ENCODE results near the gene UBXN7. TPM values are rescaled to one million over a fixed set of nuclear protein-coding genes. Genes with fewer than 3 reads are reported as not detected.
A peak's percentile ranks its signal among the peaks of the same experiment; 100 is the strongest.

Gene UBXN7
- total and polyA plus RNA-seq, 2 of the 13 experiments (the other 11 are each of a cell fraction or from before 2014, with no cell fraction given), result 12.5 to 15.9 TPM

DNA sequence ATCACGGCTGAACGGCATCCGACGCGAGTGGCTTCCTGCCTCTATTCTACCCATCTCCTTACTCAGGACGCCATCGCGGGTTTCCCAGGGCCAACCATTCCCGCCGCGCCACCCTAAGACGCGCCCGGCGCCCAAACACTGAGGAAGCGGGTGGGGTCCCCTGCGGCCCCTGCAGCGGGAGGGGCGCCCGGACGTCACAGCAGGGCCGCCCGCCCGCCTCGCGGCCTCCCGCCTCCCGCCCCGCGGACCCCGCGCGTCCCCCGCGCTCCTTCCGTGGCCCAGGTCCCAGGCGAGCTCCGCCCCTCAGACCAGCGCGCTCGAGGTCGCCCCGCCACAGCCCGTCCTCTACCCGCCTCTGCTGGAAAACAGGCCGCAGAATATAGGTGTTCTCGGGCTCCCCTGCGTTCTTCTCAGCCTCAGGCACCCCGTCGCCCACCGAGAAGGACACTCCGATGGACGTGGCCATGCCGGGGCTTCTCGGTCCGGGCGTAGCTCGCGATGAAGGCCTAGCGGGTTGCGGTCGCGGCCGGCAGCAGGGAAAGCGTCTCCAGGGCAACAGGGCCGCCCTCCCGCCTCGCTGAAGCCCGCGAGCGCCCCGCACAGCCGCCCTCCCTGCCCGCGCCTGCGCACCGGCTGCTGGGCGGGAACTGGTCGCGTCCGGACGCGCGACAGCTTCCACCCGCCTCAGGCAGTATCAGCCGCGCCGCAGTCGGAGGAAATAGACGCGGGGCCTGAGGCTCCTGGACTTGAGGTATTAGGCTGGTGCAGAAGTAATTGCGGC, 114.3 kb downstream of the UBXN7 start, which contains the start of gene DYNLT2B (continued):
- peak; percentile 60; the same call in 1 of the 2 replicates for TF ChIP-seq KLF6 (CRISPR knock-in tag; IDR thresholded peaks at IDR 0.05)
- TF ChIP-seq, protein P1, sequence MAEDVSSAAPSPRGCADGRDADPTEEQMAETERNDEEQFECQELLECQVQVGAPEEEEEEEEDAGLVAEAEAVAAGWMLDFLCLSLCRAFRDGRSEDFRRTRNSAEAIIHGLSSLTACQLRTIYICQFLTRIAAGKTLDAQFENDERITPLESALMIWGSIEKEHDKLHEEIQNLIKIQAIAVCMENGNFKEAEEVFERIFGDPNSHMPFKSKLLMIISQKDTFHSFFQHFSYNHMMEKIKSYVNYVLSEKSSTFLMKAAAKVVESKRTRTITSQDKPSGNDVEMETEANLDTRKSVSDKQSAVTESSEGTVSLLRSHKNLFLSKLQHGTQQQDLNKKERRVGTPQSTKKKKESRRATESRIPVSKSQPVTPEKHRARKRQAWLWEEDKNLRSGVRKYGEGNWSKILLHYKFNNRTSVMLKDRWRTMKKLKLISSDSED (CRISPR knock-in tag; IDR thresholded peaks at IDR 0.05), result no peak
- no peak for TF ChIP-seq MED8 (CRISPR knock-in tag; IDR thresholded peaks at IDR 0.05; ENCODE audit: insufficient replicate concordance)
- TF ChIP-seq ZNF121 (CRISPR knock-in tag; IDR thresholded peaks at IDR 0.05), result no peak
- no peak for TF ChIP-seq ZNF550 (CRISPR knock-in tag; IDR thresholded peaks at IDR 0.05; ENCODE audit: borderline replicate concordance)
- no peak for TF ChIP-seq RBM22 (optimal IDR thresholded peaks at IDR 0.05; ENCODE audit: low read length)
- no peak for TF ChIP-seq SRSF9 (IDR thresholded peaks at IDR 0.05; ENCODE audit: borderline replicate concordance, insufficient read depth, low read depth, low read length, poor library complexity, severe bottlenecking)
- no peak for TF ChIP-seq ZNF672 (CRISPR knock-in tag; IDR thresholded peaks at IDR 0.05)
- peak; percentile 94 for TF ChIP-seq PHF8 (CRISPR knock-in tag; IDR thresholded peaks at IDR 0.05)
- TF ChIP-seq, protein P2, sequence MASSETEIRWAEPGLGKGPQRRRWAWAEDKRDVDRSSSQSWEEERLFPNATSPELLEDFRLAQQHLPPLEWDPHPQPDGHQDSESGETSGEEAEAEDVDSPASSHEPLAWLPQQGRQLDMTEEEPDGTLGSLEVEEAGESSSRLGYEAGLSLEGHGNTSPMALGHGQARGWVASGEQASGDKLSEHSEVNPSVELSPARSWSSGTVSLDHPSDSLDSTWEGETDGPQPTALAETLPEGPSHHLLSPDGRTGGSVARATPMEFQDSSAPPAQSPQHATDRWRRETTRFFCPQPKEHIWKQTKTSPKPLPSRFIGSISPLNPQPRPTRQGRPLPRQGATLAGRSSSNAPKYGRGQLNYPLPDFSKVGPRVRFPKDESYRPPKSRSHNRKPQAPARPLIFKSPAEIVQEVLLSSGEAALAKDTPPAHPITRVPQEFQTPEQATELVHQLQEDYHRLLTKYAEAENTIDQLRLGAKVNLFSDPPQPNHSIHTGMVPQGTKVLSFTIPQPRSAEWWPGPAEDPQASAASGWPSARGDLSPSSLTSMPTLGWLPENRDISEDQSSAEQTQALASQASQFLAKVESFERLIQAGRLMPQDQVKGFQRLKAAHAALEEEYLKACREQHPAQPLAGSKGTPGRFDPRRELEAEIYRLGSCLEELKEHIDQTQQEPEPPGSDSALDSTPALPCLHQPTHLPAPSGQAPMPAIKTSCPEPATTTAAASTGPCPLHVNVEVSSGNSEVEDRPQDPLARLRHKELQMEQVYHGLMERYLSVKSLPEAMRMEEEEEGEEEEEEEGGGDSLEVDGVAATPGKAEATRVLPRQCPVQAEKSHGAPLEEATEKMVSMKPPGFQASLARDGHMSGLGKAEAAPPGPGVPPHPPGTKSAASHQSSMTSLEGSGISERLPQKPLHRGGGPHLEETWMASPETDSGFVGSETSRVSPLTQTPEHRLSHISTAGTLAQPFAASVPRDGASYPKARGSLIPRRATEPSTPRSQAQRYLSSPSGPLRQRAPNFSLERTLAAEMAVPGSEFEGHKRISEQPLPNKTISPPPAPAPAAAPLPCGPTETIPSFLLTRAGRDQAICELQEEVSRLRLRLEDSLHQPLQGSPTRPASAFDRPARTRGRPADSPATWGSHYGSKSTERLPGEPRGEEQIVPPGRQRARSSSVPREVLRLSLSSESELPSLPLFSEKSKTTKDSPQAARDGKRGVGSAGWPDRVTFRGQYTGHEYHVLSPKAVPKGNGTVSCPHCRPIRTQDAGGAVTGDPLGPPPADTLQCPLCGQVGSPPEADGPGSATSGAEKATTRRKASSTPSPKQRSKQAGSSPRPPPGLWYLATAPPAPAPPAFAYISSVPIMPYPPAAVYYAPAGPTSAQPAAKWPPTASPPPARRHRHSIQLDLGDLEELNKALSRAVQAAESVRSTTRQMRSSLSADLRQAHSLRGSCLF (CRISPR knock-in tag; IDR thresholded peaks at IDR 0.05; ENCODE audit: borderline replicate concordance), result no peak
- 0 out of 2 replicates have a peak, but pooled peaks have one; percentile 61 for TF ChIP-seq ZNF44 (CRISPR knock-in tag; IDR thresholded peaks at IDR 0.05)
- TF ChIP-seq ZNF772 (CRISPR knock-in tag; IDR thresholded peaks at IDR 0.05), result peak; percentile 48
- TF ChIP-seq SP2 (CRISPR knock-in tag; IDR thresholded peaks at IDR 0.05), result no peak
- TF ChIP-seq ZNF317 (CRISPR knock-in tag; IDR thresholded peaks at IDR 0.05), result no peak
- no peak for TF ChIP-seq ZFP62 (CRISPR knock-in tag; IDR thresholded peaks at IDR 0.05)
- TF ChIP-seq, protein P3, sequence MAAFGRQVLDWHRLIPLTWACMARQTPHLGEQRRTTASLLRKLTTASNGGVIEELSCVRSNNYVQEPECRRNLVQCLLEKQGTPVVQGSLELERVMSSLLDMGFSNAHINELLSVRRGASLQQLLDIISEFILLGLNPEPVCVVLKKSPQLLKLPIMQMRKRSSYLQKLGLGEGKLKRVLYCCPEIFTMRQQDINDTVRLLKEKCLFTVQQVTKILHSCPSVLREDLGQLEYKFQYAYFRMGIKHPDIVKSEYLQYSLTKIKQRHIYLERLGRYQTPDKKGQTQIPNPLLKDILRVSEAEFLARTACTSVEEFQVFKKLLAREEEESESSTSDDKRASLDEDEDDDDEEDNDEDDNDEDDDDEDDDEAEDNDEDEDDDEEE (CRISPR knock-in tag; IDR thresholded peaks at IDR 0.05), result no peak; the same call in 1 of the 2 replicates
- peak; percentile 38; the same call in 1 of the 2 replicates for TF ChIP-seq ZNF441 (CRISPR knock-in tag; IDR thresholded peaks at IDR 0.05; ENCODE audit: borderline replicate concordance)
- TF ChIP-seq NR2F2 (IDR thresholded peaks at IDR 0.05; ENCODE audit: borderline replicate concordance, low read depth), result no peak
- TF ChIP-seq ZNF264 (CRISPR knock-in tag; IDR thresholded peaks at IDR 0.05), result no peak; the same call in 1 of the 2 replicates
- TF ChIP-seq GFI1 (CRISPR knock-in tag; IDR thresholded peaks at IDR 0.05; ENCODE audit: borderline replicate concordance), result peak; percentile 56; the same call in 1 of the 2 replicates
- TF ChIP-seq SP5 (CRISPR knock-in tag; IDR thresholded peaks at IDR 0.05; ENCODE audit: borderline replicate concordance, low read depth), result peak; percentile 27
